ENCODE measurements around the gene AFAP1L2.

The AFAP1L2 gene

DNA sequence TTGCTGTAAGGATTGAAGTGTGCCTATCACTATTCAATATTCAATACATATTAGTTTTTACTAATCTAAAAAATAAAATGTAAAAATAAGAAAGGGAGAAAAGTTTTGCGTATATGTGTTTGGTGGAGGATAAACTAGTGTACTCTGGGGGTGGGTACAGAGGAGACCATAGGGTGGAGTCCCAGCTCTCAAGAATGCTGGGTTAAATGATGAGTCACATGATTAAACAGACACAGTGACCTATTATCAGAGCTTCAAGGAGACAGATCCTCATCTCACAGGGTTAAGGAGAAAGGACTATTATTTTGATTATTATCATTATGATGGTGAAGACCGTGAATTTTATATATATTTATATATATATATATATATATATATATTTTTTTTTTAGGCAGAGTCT lies 77.5 kb downstream of the AFAP1L2 start:
- no peak for TF ChIP-seq CTCF (IDR thresholded peaks at IDR 0.05; ENCODE audit: control extremely low read depth, extremely low read depth, low read depth, missing control alignments)
- no peak for DNase-seq (ENCODE audit: extremely low spot score)
- CTCF ChIA-PET = interaction anchor here (1.2 to 2.3 kb wide), 4 partner anchors 11 to 40 kb away, joined by 3 to 9 read pairs (median 6); no protein-coding TSS in a partner anchor
- POLR2A ChIA-PET = no interaction called here

- no peak for TF ChIP-seq CTCF (IDR thresholded peaks at IDR 0.05; ENCODE audit: control extremely low read depth, extremely low read depth, low read depth, missing control alignments)
- ChIA-PET CTCF (interaction anchor here (1.4 to 1.8 kb wide), 3 partner anchors 10 to 19 kb away, joined by 3 to 13 read pairs (median 5); no protein-coding TSS in a partner anchor), POLR2A (no interaction called here)
- no peak for DNase-seq (ENCODE audit: extremely low spot score)
Measured at GRCh38 chr10:114323023-114323422, 81.3 kb downstream of the AFAP1L2 start.

GRCh38 chr10:114322344-114322743 lies 82.0 kb downstream of the AFAP1L2 start:
- POLR2A ChIA-PET = no interaction called here
- DNase-seq (ENCODE audit: extremely low spot score) = no peak
- CTCF ChIA-PET = interaction anchor here (1.8 kb wide), 1 partner anchor 14 kb away, joined by 5 read pairs; no protein-coding TSS in a partner anchor
- TF ChIP-seq CTCF (IDR thresholded peaks at IDR 0.05; ENCODE audit: control extremely low read depth, extremely low read depth, low read depth, missing control alignments) = no peak

DNA sequence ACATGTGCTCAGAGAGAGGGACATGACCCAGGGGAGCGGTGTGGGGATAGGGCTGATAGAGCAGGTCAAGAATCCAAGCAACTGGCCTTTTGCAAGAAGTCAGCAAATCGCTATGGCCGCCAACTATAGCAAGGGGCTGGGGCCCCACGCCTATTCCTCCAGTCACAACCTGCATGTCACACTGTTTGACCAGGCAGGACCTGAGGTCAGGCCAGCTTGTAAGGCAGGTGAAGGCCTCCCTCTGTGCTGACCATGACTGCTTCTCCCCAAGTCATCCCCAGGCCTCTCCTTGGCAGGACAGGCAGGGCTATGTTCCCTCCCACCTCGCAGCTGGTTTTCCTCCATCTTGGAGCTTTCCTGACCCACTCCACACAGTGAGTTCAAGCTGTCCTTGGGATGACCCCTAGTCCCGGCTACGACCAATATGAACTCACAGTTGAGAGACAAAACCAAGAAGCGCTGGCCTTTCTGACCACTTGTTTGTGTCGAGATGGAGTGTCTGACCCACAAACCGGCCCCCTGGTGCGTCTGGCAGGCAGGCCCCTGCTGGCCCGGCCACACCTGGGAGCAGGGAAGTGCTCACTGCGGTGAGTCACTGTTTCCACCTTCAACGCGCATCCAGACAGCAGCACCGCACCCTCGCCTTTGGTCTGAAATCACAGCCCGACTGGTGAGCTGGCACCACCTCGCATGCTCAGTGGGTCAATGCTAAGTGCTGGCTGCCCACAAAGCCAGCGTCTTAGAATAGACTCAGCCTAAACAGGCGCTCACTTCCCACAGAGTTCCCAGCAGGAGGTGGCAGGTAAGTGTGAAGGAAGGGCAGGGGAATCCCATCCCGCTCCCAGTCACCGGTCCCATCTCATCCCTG lies 83.8 kb downstream of the AFAP1L2 start:
- no peak for TF ChIP-seq CTCF (IDR thresholded peaks at IDR 0.05; ENCODE audit: control extremely low read depth, extremely low read depth, low read depth, missing control alignments)
- POLR2A ChIA-PET = no interaction called here
- CTCF ChIA-PET = interaction anchor here (1.3 to 2.2 kb wide), 2 partner anchors 16 to 466 kb away, joined by 3 to 8 read pairs; no protein-coding TSS in a partner anchor
- DNase-seq (ENCODE audit: extremely low spot score) = no peak

DNA sequence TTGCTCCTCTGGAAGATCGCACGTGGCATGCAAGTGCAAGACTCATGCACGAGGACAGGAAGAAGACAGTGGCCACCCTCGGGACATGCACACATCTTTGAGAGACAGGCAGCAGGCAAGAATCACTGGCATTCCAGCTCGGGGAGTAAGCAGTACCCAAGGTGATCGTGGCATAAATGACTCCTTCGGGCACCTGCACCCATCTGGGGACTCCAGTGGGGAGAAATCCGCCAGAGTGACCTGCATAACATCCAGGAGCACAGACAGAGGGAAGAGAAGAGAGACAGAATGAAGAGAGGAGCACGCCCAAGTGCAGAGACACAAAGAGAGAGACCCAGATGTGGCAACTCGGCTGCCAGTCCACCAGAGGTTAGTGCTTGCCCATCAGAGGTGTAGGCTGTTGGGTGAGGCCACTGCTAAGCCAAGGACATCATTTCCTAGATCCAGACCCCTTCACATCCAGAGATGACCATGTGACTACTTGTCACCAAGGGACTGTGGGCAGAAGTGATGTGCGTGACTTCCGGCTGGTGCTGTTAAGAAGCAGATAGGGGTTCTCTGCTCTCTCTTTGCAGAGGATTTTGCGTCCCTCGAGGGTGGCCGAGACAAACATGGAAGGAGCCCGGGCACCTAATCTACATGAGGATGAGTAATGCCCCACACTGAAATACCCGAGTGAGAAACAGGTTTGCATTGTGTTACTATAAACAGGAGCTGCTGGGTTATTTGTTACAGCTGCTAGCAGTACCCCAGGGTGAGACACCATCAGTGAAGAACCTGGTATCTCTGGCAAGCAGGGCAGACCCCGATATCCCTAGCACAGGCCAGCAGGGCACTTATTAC lies 84.7 kb downstream of the AFAP1L2 start:
- no peak for DNase-seq (ENCODE audit: extremely low spot score)
- ChIA-PET CTCF (interaction anchor here (1.3 to 2.2 kb wide), 2 partner anchors 16 to 466 kb away, joined by 3 to 8 read pairs; no protein-coding TSS in a partner anchor), POLR2A (no interaction called here)
- no peak for TF ChIP-seq CTCF (IDR thresholded peaks at IDR 0.05; ENCODE audit: control extremely low read depth, extremely low read depth, low read depth, missing control alignments)

- no peak for TF ChIP-seq CTCF (IDR thresholded peaks at IDR 0.05; ENCODE audit: control extremely low read depth, extremely low read depth, low read depth, missing control alignments)
- ChIA-PET CTCF (interaction anchor here (1.3 to 2.9 kb wide), 3 partner anchors 9 to 13 kb away, joined by 4 to 15 read pairs (median 6); no protein-coding TSS in a partner anchor), POLR2A (no interaction called here)
- DNase-seq (ENCODE audit: extremely low spot score) = no peak
Measured at GRCh38 chr10:114316744-114317143, 87.6 kb downstream of the AFAP1L2 start.

Data from GM10248 (cell line).